Astrocyte of the cerebellum (primary cell): ENCODE data around the gene EHD1.

ENCODE experiments used
- DNase-seq: peaks from one replicate; pipeline ENCODE4 v3.0.0-alpha.2; 2011; ENCODE audit warnings: low read depth
- H3K4me3 ChIP-seq: 2 replicates; pipeline ENCODE4 v1.5.1; 2011; ENCODE audit warnings: mild to moderate bottlenecking, low read depth, low read length, moderate library complexity
- in situ Hi-C: cut with HindIII; loops from 2 replicates; pipeline ENCODE4 v1.10.0; 2017; ENCODE audit warnings: low sequenced_read_pairs
- TF ChIP-seq, protein P1 (sequence below): IDR thresholded peaks from 2 replicates; pipeline ENCODE4 v1.5.1; 2012; ENCODE audit warnings: low read length, low read depth, moderate library complexity, mild to moderate bottlenecking; ENCODE audit errors: missing control alignments

Gene EHD1

DNA sequence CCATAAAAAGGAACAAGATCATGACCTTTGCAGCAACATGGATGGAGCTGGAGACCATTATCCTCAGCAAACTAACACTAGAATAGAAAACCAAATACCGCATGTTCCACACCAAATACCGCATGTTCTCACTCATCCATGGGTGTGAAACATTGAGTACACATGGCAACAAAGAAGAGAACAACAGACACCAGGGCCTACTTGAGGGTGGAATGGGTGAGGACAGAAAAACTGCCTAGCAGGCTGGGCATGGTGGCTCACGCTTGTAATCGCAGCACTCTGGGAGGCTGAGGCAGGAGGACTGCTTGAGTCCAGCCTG lies 12.3 kb downstream of the EHD1 start:
- DNase-seq: no peak
- TF ChIP-seq, protein P1, sequence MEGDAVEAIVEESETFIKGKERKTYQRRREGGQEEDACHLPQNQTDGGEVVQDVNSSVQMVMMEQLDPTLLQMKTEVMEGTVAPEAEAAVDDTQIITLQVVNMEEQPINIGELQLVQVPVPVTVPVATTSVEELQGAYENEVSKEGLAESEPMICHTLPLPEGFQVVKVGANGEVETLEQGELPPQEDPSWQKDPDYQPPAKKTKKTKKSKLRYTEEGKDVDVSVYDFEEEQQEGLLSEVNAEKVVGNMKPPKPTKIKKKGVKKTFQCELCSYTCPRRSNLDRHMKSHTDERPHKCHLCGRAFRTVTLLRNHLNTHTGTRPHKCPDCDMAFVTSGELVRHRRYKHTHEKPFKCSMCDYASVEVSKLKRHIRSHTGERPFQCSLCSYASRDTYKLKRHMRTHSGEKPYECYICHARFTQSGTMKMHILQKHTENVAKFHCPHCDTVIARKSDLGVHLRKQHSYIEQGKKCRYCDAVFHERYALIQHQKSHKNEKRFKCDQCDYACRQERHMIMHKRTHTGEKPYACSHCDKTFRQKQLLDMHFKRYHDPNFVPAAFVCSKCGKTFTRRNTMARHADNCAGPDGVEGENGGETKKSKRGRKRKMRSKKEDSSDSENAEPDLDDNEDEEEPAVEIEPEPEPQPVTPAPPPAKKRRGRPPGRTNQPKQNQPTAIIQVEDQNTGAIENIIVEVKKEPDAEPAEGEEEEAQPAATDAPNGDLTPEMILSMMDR: no peak
- no peak overlapping the region for H3K4me3 ChIP-seq
- in situ Hi-C loops: loop anchor here (25.0 kb wide), 1 partner anchor 104 kb away; the partner anchor contains the start of gene PYGM

DNA sequence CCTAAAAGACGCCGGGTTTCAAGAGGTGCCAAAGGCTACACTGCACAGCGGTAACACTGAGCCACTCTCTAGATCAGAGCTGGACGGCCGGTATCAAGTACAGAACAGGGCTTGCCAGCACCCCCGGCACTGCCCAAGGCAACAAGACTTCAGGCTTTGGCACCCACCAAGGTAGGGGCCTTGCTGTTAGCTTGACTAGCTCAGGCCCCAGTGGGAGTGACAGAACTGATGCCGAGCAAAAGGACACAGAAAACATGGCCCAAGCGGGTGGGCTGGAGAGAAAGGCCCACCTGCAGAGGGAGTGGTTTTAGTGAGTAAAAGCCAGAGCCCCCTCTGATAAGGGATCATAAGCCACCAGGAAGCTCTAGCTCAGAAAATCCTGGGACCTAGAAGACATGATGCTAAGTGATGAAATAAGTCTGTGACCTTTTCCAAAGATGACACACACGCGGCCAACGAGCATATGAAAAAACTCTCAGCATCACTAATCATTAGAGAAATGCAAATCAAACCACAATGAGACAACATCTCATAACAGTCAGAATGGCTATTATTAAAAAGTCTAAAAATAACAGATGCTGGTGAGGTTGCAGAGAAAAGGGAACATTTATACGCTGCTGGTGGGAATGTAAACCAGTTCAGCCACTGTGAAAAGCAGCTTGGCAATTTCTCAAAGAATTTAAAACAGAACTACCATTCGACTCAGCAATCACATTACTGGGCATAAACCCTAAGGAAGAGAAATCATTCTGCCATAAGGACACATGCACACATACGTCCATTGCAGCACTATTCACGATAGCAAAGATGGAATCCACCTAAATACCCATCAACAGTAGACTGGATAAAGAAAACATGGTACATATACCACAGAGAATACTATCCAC lies 12.9 kb downstream of the EHD1 start:
- in situ Hi-C loops: loop anchor here (25.0 kb wide), 1 partner anchor 103 kb away; the partner anchor contains the start of gene PYGM
- peak; percentile 80 for DNase-seq
- H3K4me3 ChIP-seq: peak overlapping the region; percentile 6
- TF ChIP-seq, protein P1: no peak

DNA sequence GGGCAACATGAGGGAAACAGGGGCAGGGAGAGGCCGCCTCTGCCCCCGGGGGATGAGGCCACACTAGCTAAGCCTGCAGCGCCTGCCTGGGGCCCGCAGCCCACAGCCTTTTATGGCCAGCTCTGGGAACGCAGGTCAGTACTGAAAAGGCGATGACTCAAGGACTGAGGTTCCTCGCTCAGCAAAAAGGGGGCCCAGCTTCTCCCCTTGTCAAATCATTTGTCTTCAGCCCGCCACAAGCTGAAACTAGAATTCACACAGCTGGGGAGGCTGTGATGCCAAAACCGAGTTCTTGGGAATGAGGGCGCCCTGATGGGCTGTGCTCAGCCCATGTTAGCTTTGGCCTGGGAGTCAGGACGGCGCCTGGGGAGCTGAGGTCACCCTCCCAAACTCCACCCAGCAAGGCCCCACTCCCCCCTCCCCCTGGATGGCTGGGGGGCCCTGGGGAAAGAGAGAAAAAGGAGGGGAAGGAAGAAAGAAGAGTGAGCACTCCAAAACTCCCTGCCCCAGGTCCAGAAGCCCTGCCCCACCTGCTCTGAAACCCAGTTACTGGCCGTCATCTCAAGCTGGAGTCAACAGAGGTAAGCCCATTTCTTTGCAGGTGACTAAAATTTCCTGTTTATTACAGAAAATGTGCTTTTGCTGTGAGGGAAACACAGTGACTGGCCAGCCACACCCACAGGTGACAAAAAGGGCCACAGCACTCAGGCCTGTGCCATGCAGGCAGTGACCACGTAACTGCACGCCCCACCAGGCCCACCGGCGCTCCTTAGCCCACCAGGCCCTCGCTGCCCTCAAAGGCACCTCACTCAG lies 13.7 kb downstream of the EHD1 start:
- TF ChIP-seq, protein P1: peak; percentile 3
- DNase-seq: peak; percentile 98
- peak overlapping the region; percentile 6 for H3K4me3 ChIP-seq
- in situ Hi-C loops: loop anchor here (25.0 kb wide), 1 partner anchor 102 kb away; the partner anchor contains the start of gene PYGM

DNA sequence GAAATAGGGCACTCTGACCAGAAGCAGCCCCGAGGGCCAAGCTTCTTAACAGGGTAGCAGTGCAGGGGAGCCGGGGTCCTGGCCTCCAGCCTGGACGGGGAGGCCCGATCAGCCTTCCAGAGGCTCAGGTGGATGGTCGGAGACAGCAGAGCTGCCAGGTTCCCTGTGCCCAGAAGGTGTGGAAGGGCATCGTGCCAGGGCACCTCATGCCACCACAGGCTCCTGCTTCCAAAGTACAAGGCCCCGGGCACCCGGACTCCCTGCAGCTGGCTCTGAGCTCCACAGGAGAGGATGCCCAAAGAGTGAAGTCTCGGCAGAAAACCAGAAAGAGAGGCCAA lies 14.3 kb downstream of the EHD1 start:
- no peak for DNase-seq
- TF ChIP-seq, protein P1: no peak
- in situ Hi-C loops: loop anchor here (25.0 kb wide), 1 partner anchor 102 kb away; the partner anchor contains the start of gene PYGM
- peak overlapping the region; percentile 5 for H3K4me3 ChIP-seq

DNA sequence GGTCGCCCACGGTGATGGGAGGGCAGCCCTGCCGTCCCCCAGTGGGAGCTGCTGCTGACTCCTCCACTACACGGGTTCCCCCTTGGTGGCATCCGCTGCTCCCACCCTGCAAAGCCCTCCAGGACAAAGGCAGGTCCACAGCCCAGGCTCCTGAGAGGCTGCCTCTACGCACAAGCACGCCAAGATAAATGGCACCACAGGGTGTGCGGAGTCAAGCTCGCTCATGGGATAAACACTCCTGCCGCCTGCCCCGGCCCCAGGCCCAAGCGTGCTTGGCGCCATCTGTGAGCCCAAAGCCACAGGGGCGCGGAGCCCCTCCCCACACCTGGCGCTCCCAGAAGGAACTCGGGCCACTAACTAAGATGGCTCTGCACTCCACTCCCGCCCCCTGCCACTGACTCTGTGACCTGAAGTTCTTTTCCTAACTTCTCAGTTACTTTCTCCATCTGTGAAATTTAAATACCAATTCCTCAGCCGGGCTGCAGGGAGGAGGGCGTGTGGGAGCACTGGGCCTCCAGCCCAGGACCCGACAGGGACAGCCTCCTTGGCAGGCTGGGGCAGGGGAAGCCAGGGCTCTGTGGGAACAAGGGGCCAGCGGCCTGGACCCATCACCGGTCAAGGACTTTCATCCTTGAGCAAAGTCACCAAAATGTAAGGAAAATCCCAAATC lies 14.9 kb downstream of the EHD1 start:
- TF ChIP-seq, protein P1: no peak
- peak overlapping the region; percentile 5 for H3K4me3 ChIP-seq
- in situ Hi-C loops: loop anchor here (25.0 kb wide), 1 partner anchor 101 kb away; the partner anchor contains the start of gene PYGM
- no peak for DNase-seq

DNA sequence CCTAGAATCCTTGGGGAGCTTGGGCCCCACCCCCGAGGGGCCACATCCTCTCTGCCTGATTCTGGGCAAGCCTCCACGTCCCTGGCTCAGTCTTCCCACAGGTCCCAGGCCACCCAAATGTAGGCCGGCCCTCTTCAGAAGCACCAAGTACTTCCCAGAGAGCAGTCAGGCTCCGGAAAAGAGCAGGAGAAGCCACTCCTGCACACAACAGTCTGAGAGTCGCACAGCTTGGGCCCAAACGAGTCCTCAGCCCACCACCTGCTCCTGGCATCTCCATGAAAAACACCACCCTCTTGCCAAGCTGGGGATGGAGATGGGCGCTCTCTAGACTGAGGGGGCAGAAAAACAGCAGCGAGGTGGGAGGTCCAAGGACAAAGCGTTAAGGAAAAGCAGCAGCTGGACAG lies 15.4 kb downstream of the EHD1 start:
- H3K4me3 ChIP-seq: no peak overlapping the region
- in situ Hi-C loops: loop anchor here (25.0 kb wide), 1 partner anchor 101 kb away; the partner anchor contains the start of gene PYGM

More for the DNA sequence above, 15.4 kb downstream of the EHD1 start:
- TF ChIP-seq, protein P1: no peak
- DNase-seq: no peak
